ENCODE results near the gene GPR75. TPM values are rescaled to one million over a fixed set of nuclear protein-coding genes. Genes with fewer than 3 reads are reported as not detected.

Gene GPR75
- total and polyA plus RNA-seq, 2 of the 8 experiments (the other 6 are each of a cell fraction or from before 2014, with no cell fraction given) = 3.5 to 4.3 TPM

GRCh38 chr2:53852532-53852931 is 7.2 kb downstream of the GPR75 start:
- H4K91ac ChIP-seq (replicated peaks; ENCODE audit: insufficient read length, low read length) = no peak overlapping the region
- H2BK5ac ChIP-seq (ENCODE audit: low read depth, low read length) = no peak overlapping the region
- no peak overlapping the region for H4K8ac ChIP-seq (ENCODE audit: extremely low read depth, insufficient read depth, low read length)
- no peak overlapping the region for H4K5ac ChIP-seq (ENCODE audit: insufficient read length, low read depth, low read length)
- no peak overlapping the region for H2BK12ac ChIP-seq (ENCODE audit: low read depth, low read length)
- ChIA-PET CTCF (ENCODE audit: partially characterized antibody) (no interaction called here), POLR2A (ENCODE audit: partially characterized antibody) (no interaction called here)
- H3K23me2 ChIP-seq (ENCODE audit: low read depth, low read length) = no peaks in the 10 kb centered on the region
- no peak overlapping the region for H3K23ac ChIP-seq (ENCODE audit: insufficient read length)
- no peak overlapping the region for H3K9ac ChIP-seq (replicated peaks in 1 of 4; ENCODE audit: extremely low read depth in 1 of 4, low read depth in 3 of 4, low read length in 3 of 4)
- no peak overlapping the region for H3K18ac ChIP-seq (ENCODE audit: extremely low read depth, low read length)
- H3K79me1 ChIP-seq (ENCODE audit: low read depth, low read length) = no peaks in the 10 kb centered on the region
- no peaks in the 10 kb centered on the region for H3K79me2 ChIP-seq (ENCODE audit: control insufficient read depth in 1 of 2, insufficient read depth in 2 of 2, low read length in 2 of 2)
- no peaks in the 10 kb centered on the region for H4K20me1 ChIP-seq (replicated peaks in 1 of 2; ENCODE audit: control insufficient read depth in 1 of 2, insufficient read depth in 2 of 2, low read length in 2 of 2)
- no peak overlapping the region for H3K14ac ChIP-seq (ENCODE audit: insufficient read length)
- H3K4me3 ChIP-seq (ENCODE audit: extremely low read depth in 1 of 4, insufficient read depth in 2 of 4, low read depth in 3 of 4, low read length in 4 of 4) = no peak overlapping the region
- TF ChIP-seq, protein P1, sequence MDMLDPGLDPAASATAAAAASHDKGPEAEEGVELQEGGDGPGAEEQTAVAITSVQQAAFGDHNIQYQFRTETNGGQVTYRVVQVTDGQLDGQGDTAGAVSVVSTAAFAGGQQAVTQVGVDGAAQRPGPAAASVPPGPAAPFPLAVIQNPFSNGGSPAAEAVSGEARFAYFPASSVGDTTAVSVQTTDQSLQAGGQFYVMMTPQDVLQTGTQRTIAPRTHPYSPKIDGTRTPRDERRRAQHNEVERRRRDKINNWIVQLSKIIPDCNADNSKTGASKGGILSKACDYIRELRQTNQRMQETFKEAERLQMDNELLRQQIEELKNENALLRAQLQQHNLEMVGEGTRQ (IDR thresholded peaks at IDR 0.05; ENCODE audit: low read length) = no peak
- TF ChIP-seq RNF2 (IDR thresholded peaks at IDR 0.05; ENCODE audit: borderline replicate concordance, low read depth, low read length, missing control alignments, poor library complexity, severe bottlenecking) = no peak
- TF ChIP-seq SP1 (IDR thresholded peaks at IDR 0.05; ENCODE audit: low read depth, low read length) = no peak
- TF ChIP-seq POLR2AphosphoS5 (IDR thresholded peaks at IDR 0.05; ENCODE audit: low read depth, low read length) = no peak
- TF ChIP-seq POU5F1 (IDR thresholded peaks at IDR 0.05; ENCODE audit: low read depth, low read length) = no peak
- TF ChIP-seq JUN (IDR thresholded peaks at IDR 0.05; ENCODE audit: low read depth, low read length) = no peak
- no peak for TF ChIP-seq GTF2F1 (IDR thresholded peaks at IDR 0.05; ENCODE audit: borderline replicate concordance, low read depth, low read length)
- TF ChIP-seq CTBP2 (IDR thresholded peaks at IDR 0.05; ENCODE audit: borderline replicate concordance, insufficient read depth, insufficient read length, low read length) = no peak
- TF ChIP-seq CEBPB (IDR thresholded peaks at IDR 0.05; ENCODE audit: low read depth, low read length) = no peak
- H2AFZ ChIP-seq (ENCODE audit: low read length) = no peak overlapping the region
- no peak overlapping the region for H2BK120ac ChIP-seq (replicated peaks; ENCODE audit: low read depth, low read length)
- H3K4ac ChIP-seq (replicated peaks; ENCODE audit: insufficient read length, low read depth, low read length) = no peak overlapping the region
- no peak overlapping the region for H2AK5ac ChIP-seq (ENCODE audit: low read depth, low read length)
- DNase-seq (ENCODE audit: low read depth in 1 of 2, low spot score in 2 of 2) (no peak), FAIRE-seq (no peak)
- 91 to 100% methylated on average over 1 to 4 of the region's 4 CpGs for WGBS, 2 experiments (ENCODE audit: extremely low coverage in 1 of 2, insufficient coverage in 1 of 2, insufficient read length in 1 of 2, insufficient replicate concordance in 2 of 2, low coverage in 1 of 2, low lambda C conversion rate in 2 of 2, missing lambda C conversion rate in 1 of 2)
- no peak overlapping the region for H3K56ac ChIP-seq (replicated peaks; ENCODE audit: insufficient read length, low read depth, low read length)
- no peaks in the 10 kb centered on the region for H3K27me3 ChIP-seq (replicated peaks in 1 of 4; ENCODE audit: control insufficient read depth in 3 of 4, extremely low read depth in 1 of 4, insufficient read depth in 3 of 4, low read length in 3 of 4)
- peaks cover 0 to 3% (median 0%) of the 10 kb centered on the region in 4 experiments; a peak in 1 of 8 replicates for H3K36me3 ChIP-seq (ENCODE audit: control insufficient read depth in 2 of 4, insufficient read depth in 4 of 4, low read length in 3 of 4)
- H3K4me1 ChIP-seq (replicated peaks in 1 of 4; ENCODE audit: control insufficient read depth in 3 of 4, insufficient read depth in 4 of 4, low read length in 3 of 4) = no peaks in the 10 kb centered on the region
- H3K4me2 ChIP-seq (ENCODE audit: insufficient read depth in 1 of 2, low read depth in 2 of 2, low read length in 2 of 2) = no peak overlapping the region
- no peak overlapping the region for H2BK20ac ChIP-seq (ENCODE audit: low read length)
- H3K9me3 ChIP-seq (ENCODE audit: insufficient read depth in 2 of 2, low read depth in 1 of 2, low read length in 1 of 2) = no peaks in the 10 kb centered on the region
- H3K27ac ChIP-seq (ENCODE audit: low read depth, low read length) = no peak overlapping the region
- H2BK15ac ChIP-seq (ENCODE audit: low read length) = no peak overlapping the region

All from H1 (cell line).